Measurements from ENCODE around the gene OR6C2.
"Not testable (repeated sequence)": the region's sequence is repeated elsewhere in the genome, so short reads cannot be mapped to it uniquely, and the experiment has no call there.

OR6C2 gene

DNA sequence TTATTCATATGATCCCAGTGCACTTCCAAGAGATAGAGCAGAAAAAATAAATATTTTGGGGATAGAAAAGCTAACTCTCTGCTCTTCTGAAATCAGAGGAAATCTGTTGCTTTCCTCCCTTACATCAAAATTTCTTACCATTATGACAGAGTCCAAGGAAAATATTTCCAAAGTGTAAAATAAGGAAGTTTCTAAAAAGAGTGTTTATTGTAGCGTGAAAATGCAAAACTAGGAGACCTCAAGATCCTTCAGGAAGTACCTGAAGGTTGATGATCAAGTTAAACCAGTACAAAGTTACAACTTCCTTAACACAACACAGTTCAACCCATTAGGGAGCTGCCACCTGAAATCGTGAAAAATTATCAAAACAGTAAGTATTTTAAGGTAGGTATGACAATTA, at the start of gene OR6C2:
TSS of gene OR6C2 (plus strand) at position 301 of the 400 bp plus-strand sequence. CDS start 8,138 bp downstream, outside the sequence.
- no peak for DNase-seq

DNA sequence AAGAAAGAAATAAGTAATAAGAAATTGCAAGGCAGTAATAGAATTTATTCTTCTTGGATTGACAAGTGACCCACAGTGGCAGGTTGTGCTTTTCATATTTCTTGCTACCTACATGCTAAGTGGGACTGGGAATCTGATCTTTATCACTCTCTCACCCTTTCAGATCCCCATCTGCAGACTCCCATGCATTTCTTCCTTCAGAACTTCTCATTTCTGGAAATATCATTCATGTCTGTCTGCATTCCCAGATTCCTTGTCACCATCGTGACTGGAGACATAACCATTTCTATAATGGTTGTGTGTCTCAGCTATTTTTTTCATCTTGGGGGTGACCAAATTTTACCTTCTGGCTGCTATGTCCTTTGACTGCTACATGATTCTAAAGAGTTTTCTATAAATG, 47.5 kb upstream of the OR6C2 start:
- DNase-seq: no peak

DNA sequence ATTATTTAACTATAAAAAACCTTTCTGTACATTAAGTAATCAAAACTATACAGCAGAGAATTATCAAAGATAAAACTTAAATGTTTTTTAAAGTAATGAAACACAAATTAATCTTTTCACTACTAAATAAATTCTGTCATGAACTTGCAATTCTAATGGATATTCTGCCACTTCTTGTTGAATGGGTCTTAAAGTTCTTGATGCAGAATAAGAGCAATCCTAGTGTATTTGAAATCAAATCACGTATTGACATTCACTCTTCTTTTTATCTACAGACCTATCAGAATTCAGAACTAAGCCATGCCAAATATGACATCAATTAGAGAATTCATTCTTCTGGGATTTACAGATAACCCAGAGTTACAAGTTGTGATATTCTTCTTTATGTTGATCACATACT, 43.6 kb upstream of the OR6C2 start, which contains the start of gene OR6C65:
TSS of gene OR6C65 (plus strand) at position 301 of the 400 bp plus-strand sequence. CDS start at position 301, 0 bp downstream.
- DNase-seq: no peak

DNA sequence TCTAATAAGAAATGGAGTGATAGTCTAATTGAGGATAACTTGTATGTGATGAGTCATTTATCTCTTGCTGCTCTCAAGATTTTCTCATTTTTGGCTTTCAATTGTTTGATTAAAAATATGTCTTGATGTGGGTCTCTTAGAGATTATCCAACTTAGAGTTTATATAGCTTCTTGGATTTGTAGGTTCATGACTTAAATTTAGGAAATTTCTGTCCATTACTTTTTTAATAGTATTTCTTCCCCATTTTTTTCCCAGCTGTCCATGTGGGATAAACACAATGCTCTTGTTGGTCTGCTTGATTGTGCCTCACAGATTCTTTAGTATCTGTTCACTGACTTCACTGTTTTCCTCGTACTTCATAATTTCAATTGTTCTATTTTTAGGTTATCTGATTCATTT, 36.0 kb upstream of the OR6C2 start:
- no peak for DNase-seq

DNA sequence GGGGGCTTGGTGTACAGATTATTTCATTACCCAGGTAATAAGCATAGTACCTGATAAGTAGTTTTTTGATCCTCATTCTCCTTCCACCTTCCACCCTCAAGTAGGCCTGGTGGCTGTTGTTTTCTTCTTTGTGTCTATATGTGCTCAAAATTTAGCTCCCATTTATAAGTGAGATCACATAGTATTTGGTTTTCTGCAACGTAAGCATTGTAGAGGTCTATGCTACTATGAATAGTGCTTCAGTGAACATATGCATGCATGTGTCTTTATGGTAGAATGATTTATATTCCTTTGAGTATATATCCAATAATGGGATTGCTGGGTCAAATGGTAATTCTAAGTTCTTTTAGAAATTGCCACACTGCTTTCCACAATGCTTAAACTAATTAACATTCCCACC, 34.7 kb upstream of the OR6C2 start:
- not testable (repeated sequence) for DNase-seq

DNA sequence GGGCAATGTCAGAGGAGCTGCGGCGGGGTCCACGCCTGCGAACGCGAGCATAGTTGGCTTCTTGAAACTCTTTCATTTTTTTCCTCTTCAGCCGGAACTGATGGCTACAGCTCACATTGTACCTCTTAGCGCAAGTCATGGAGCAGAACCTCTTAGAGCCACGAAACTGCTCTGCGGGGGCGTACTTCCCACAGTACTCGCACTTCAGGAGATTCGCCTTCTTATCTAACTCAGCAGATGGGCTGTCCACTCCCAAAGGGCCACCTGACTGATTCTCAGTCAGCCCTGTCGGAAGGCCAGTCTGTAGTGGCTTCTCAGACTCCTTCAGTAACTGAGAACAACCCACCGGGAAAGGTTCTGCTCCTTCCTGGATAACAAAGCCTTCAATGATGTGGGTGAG, 31.7 kb upstream of the OR6C2 start:
- DNase-seq: not testable (repeated sequence)

DNA sequence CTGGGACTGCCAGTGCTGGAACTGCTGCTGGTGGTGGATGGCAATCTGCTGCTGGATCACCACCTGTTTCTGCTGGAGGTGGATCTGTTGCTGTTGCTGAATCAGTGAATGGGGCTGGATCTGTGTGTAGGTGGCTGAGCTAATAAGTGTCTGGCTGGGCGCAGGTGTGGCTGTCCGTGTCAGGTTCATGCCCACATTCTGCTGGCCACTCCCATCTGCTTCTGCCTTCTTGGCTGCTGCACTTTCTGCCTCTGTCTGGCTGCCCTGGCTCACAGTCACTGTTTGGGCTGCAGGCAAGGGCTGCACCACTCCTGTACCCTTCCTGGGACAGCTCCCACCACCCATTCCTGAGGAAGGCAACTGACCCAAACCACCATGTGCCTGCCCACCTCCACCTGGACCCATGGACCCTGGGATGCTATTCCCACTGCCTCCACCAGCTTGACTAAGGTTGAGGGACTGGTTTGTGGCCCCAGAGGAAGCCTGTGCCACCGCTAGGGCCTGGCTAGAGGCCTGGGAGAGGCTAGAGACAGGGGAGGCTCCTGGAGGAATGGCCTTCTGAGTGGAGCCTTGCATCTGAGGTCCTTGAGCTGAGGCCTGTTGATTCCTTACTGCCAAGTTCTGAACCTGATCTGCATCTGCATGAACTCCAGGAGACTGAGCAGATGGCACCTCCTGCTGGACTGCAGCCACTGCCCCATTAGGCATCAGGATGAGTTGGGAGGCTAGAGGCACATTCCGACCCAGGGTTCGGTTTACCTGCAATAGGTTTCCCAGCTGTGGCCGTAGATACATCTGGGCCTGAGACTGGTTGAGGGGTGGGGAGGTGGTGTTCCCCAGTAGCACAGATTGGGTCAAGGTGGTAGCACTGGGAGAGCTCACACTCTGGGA, 30.1 kb upstream of the OR6C2 start:
- DNase-seq: not testable (repeated sequence)

DNA sequence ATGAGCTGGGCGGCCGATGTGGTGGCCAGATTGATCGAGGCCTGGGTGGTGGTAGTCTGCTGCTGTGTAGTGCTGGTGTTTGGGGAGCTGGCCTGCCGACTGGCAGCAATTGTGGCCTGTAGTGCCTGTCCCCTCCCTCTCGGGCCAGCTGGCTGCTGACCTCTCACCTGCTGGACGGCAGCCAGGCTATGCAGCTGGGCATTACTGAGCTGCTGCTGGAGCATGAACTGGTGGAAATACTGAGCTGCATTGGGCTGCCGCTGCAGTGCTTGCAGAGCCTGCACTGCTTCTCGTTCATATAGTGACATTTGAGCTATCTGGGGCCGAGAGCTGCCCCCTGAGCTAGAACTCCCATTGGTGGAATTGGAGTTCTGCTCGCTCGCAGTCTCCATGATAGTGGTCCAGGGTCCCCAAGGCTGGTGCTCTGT, 29.5 kb upstream of the OR6C2 start:
- DNase-seq: not testable (repeated sequence)

DNA sequence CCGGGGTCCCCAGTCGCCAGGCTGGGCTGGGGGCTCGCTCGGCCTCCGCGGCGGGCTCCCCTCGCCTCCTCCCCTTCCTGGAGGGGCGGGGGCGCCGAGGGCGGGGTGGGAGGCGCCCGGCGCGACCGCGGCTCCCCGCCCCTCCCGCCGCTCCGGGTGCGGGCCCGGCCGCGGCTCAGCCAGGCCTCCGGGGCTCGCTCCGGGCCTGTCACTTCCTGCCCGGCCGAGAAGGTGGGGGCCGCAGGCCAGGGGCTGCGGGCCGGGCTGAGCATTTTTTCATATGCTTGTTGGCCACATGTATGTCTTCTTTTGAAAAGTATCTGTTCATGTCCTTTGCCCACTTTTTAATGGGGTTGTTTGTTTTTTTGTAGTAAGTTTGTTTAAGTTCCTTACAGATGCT, 29.0 kb upstream of the OR6C2 start:
- DNase-seq: not testable (repeated sequence)

DNA sequence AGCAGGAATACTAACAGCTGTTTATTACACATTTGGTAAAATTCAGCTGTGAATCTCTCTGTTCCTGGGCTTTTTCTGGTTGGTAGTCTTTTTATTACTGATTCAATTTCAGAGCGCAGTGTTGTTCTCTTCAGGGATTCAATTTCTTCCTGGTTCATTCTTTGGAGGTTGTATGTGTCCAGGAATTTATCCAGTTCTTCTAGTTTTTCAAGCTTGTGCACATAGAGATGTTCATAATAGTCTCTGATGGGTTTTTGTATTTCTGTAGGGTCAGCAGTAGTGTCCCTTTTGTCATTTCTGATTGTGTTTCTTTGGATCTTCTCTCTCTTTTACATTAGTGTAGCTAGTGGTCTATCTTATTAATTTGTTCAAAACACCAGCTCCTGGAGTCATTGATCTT, 26.9 kb upstream of the OR6C2 start:
- DNase-seq: no peak

DNA sequence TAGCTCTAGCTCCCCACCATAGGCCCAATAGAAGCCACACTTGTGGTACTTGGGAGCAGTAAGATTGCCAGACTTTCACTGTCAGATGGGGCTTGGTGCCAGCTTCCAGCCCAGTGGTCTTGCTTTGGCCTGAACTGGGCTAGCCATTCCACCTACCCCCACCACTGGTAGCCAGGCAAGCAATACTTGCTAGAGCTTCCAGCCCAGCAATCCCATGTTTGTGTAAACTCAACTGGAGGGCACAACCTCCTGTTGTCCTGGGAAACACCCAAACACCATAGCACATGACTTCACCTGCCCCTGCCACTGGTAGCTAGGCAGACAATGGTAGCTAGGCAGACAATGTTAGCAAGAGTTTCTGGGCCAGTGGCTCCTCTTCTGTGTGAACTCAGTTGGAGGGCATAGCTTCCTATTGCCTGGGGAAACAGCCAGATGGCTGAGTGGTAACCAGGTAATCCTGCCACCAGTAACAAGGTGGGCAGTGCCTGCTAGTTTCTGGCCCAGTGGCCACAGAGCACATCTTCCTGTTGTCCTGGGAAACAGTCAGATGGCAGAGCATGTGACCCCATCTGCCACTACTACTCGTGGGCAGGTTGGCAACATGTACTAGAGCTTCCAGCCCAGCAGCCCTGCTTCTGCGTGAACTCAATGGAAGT, 23.4 kb upstream of the OR6C2 start:
- no peak for DNase-seq

DNA sequence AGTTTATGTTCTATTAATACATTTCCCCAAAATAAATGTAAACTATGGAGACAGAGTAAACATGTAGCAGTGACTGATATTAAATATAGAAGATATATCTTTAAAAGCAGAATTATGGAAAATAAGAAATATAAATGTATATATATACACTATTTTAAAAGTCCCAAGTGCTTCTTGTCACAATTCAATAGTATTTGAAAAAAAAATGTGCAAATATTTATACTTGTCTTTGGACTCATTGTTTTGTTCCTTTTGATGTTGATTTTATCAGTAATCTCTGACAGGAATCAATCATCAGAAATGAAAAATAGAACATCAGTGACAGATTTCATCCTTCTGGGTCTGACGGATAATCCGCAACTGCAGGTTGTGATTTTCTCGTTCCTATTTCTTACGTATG, 17.9 kb upstream of the OR6C2 start, which contains the start of gene OR6C76:
TSS of gene OR6C76 (plus strand) at position 301 of the 400 bp plus-strand sequence. CDS start at position 301, 0 bp downstream.
- DNase-seq: no peak

DNA sequence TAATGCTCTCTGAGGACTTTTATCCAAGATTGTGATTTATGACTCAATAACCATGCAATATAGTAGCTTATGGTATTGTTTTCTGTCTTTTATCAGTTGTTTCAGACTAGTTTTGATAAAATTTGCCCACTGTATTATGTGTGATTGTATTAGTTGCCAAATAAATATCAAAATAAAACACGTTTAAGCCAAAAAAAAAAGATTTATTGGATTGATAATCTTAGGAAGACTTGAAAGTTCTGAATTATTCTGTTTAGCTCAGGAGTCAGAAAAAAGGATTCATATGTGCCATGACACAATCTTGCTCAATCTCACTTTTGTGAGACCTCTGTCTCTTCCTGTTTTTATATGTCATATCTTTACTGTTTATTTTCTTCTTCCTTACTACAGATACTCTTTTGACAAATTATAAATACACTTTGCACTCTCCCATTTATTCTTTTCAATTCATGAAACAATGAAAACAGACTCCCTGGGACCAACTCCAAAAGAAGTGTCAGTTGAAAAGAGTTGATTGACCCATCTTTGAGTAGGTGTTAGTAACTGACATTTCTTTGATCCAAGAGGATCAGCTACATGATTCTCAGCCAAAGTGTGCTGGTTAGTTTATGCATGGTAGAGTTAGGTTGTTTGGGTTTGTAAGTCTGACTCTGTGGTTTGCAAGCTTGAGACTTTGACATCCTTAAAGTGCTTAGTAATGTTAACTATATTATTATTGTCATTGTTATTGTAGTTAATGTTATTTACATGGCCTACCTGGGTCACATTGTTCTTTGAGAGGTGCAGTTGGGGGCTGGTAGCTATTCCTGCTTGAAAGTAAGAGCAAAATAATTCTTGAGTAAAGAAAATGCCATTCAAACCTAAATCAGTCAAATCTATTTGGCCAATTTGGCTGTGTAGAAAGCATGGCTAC, 15.3 kb upstream of the OR6C2 start:
- no peak for DNase-seq

DNA sequence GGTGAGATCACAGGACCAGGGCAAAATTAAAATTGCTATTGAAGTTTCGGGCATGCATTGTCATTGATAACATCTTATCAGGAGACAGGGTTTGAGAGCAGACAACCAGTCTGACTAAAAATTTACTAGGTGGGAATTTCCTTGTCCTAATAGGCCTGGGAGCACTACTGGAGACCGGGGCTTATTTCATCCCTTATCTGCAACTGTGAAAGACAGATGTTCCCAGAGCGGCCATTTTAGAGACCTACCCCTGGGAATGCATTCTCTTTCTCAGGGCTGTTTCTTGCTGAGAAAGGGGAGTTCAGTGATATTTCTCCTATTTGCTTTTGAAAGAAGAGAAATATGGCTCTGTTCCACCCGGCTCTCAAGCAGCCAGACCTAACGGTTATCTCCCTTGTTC, 2.6 kb upstream of the OR6C2 start:
- not testable (repeated sequence) for DNase-seq

DNA sequence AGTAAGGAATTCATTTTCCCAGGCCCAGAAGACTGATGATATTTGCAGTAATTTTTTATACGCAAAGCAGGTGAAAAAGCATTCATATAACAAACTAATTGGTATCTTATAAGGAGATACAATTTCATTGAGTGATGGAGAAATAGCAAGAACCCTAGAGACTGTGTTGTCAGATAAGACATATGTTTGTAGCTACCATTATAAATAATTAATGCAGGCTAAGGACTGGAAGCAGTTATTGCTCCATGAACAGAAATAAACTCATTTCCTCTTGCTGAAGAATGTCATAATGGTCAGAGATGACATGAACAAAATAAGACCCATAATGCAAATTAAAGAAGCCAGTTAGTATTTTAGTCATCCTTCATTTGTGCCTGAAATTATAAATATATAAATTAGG, 1.5 kb downstream of the OR6C2 start:
- DNase-seq: no peak

DNA sequence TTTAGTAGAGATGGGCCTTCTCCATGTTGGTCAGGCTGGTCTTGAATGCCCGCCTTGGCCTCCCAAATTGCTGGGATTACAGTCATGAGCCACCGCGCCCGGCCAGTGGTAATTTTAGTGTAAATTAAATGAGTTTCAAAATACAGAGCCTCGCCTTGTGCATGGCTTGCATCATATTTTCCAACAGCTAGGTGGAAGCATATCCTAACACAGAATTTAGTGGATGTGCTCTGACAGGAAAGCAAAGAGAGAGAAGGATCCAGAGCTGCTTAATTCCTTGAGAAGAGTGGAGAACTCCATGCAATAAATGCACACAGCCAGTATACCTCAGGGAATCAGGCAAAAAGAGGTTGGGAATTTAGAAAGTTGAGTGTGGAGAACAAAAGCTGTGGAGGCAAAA, 2.5 kb downstream of the OR6C2 start:
- no peak for DNase-seq

DNA sequence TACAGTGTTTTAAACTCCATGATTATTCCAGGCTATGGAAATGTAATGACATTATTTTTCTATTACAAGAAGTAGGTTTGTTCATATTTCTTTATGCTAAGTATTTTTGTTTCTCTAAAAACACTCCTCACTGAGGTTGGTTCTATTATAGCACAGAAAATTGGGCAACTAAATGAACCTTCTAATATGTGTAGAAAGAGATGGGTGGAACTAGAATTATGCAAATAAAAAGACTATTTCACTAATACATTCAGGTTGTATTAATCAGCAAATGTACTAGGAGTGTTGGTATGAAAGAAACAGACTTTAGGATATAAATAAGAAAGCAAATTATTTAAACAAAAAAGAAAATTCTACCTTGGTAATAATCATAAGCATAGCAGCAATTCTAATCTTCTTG, 4.9 kb downstream of the OR6C2 start:
- no peak for DNase-seq

DNA sequence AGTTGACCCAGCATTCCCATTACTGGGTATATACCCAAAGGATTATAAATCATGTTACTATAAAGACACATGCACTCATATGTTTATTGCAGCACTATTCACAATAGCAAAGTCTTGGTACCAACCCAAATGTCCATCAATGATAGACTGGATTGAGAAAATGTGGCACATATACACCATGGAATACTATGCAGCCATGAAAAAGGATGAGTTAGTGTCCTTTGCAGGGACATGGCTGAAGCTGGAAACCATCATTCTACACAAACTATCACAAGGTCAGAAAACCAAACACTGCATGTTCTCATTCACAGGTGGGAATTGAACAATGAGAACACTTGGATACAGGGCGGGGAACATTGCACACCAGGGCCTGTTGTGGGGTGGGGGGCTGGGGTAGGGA, 21.1 kb downstream of the OR6C2 start:
- DNase-seq: not testable (repeated sequence)

DNA sequence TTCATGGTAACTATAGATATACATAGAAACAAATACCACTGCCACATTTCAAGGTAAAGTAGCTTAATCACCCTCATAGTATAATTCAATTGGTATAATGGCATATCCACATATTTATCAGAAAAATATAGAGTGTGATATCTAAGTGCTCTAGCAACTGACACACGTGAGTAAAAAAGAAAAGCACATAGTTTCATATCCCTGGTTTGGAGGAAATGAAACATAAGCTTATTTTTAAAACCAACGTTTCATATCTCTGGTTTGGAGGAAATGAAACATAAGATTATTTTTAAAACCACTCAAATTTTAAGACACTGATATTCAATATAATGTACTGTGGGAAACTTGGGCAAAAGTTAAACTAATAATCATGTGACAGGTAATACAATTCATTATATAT, 24.0 kb downstream of the OR6C2 start:
- DNase-seq: no peak

DNA sequence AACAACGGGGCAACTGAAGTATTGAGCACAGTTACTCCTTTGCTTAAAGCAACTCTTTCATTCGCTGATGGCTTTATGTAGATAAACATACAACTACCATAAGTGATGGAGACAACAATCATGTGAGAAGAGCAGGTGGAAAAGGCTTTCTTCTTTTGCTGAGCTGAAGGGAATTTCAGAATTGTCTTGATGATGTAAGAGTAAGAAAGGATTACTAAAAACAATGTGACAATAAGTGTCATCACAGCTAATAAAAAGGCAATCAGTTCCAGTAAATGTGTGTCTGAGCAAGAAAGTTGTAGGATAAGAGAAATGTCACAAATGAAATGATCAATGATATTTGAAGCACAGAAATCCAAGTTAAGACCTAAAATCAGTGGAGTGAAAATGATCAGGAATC, 25.4 kb downstream of the OR6C2 start:
- no peak for DNase-seq

DNA sequence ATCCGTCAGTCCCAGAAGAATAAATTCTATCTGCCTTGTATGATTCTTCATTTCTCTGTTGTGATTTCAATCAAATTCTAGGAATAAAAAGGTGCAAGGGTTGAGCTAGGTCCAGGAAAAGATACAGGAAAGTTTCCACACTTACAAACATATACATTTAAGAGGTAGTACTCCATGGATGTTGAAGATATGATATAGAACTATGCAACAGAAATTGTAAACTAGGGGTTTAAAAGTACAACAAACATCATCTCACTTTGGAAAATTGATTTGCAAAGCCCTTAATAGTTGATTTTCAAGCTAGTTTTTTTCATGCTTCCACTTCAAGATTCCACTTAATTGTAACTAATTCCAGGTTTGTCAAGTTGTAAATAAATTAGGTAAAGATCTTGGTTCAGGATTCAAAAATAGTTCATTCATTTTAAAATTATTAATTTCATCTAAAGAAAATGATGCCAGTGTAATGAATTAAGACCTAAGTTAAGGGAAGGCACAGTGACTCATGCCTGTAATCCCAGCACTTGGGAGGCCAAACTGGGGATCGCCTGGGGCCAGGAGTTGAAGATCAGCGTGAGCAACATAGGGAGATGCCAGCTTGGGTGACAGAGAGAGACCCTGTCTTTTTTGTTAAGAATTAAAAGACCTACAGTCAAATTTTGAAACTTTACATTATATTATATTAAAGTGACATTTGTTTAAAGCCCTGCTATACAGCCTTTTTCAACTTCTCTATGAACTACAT, 26.4 kb downstream of the OR6C2 start, which contains the start of gene OR6C70:
TSS of gene OR6C70 (minus strand) at position 51 of the 742 bp plus-strand sequence. CDS start at position 51, 0 bp downstream.
- DNase-seq: no peak

DNA sequence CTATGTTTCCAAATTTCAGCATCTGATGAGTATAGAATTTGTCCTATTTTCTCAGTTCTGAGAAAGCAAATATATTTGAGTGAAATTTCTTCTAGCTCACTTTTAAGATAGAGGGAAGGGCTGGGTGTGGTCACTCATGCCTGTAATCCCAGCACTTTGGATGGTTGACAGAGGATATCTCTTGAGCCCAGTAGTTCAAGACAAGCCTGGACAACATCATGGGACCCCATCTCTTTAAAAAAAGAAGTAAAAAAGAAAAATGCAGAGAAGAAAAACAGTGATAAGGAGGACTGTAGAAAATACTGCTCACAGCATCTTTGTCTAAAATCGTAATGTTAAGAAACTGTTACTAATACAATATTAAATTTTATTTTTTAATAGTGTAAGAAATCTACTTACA, 28.4 kb downstream of the OR6C2 start:
- no peak for DNase-seq

Data from NCI-H2107 (cell line).